Subcutaneous abdominal adipose tissue (tissue), 5 donors: Measurements from ENCODE around the gene TAS1R3.

Experiments
- H3K27ac ChIP-seq: one replicate; pipeline ENCODE4 v1.7.0; 2013; ENCODE audit warnings: low read depth, mild to moderate bottlenecking, inconsistent platforms, low read length, moderate library complexity
- H3K27me3 ChIP-seq, 5 donors: one replicate each; pipeline ENCODE4 v1.7.0; 2013; ENCODE audit warnings: low read length in 5 of 5, inconsistent platforms in 1 of 5; ENCODE audit not compliant: control insufficient read depth in 5 of 5, insufficient read depth in 4 of 5
- H3K36me3 ChIP-seq, 5 donors: one replicate each; pipeline ENCODE4 v1.7.0; 2013; ENCODE audit warnings: low read length in 5 of 5; ENCODE audit not compliant: control insufficient read depth in 5 of 5, insufficient read depth in 5 of 5
- H3K4me1 ChIP-seq, 5 donors: one replicate each; pipeline ENCODE4 v1.7.0; 2013; ENCODE audit warnings: low read length in 5 of 5, mild to moderate bottlenecking in 3 of 5, moderate library complexity in 1 of 5; ENCODE audit not compliant: control insufficient read depth in 5 of 5, insufficient read depth in 5 of 5
- H3K4me3 ChIP-seq, 5 donors: one replicate each; pipeline ENCODE4 v1.7.0; 2013; ENCODE audit warnings: low read length in 5 of 5, low read depth in 1 of 5
- H3K9ac ChIP-seq, 5 donors: one replicate each; pipeline ENCODE4 v1.7.0; 2013; ENCODE audit warnings: low read length in 5 of 5, mild to moderate bottlenecking in 4 of 5, moderate library complexity in 3 of 5
- H3K9me3 ChIP-seq, 5 donors: one replicate each; pipeline ENCODE4 v1.7.0; 2013; ENCODE audit warnings: low read length in 5 of 5; ENCODE audit not compliant: control insufficient read depth in 5 of 5
- donor health status: healthy.
- donor health status: healthy.
- donor health status: healthy.
- donor health status: healthy.
- donor health status: healthy.

Gene TAS1R3

GRCh38 chr1:1331068-1331965, at the start of gene TAS1R3:
Gene TAS1R3, plus strand, starts transcription at chr1:1331280. Its CDS starts 66 bp downstream, at chr1:1331346.
- no peak within 1 kb of the TSS for H3K4me3 ChIP-seq
- no peak within 1 kb of the TSS for H3K9ac ChIP-seq

GRCh38 chr1:1281533-1282321, 49.4 kb upstream of the TAS1R3 start:
- Histone ChIP-seq H3K27me3 (peaks cover 20 to 25% (median 22%) of the 10 kb centered on the region in 5 donors), H3K4me3 (no peak overlapping the region), H3K36me3 (no peaks in the 10 kb centered on the region), H3K4me1 (no peaks in the 10 kb centered on the region), H3K27ac (no peak overlapping the region), H3K9me3 (no peaks in the 10 kb centered on the region), H3K9ac (no peak overlapping the region)

More at GRCh38 chr1:1331068-1331965, at the start of gene TAS1R3:
- H3K9me3 ChIP-seq: no peaks in the 10 kb centered on the region
- peaks cover 0 to 38% (median 27%) of the 10 kb centered on the region in 5 donors for H3K36me3 ChIP-seq
- H3K27me3 ChIP-seq: peaks cover 0 to 4% (median 0%) of the 10 kb centered on the region in 5 donors
- H3K4me1 ChIP-seq: peaks cover 0 to 24% (median 19%) of the 10 kb centered on the region in 5 donors
- H3K27ac ChIP-seq: no peak within 1 kb of the TSS

GRCh38 chr1:1282998-1283397, 48.1 kb upstream of the TAS1R3 start:
- H3K9me3 ChIP-seq: no peaks in the 10 kb centered on the region
- no peak overlapping the region for H3K27ac ChIP-seq
- no peaks in the 10 kb centered on the region for H3K36me3 ChIP-seq
- H3K27me3 ChIP-seq: peaks cover 30 to 35% (median 31%) of the 10 kb centered on the region in 5 donors
- H3K4me3 ChIP-seq: no peak overlapping the region
- H3K9ac ChIP-seq: no peak overlapping the region
- no peaks in the 10 kb centered on the region for H3K4me1 ChIP-seq

- no peaks in the 10 kb centered on the region for H3K9me3 ChIP-seq
- no peak overlapping the region for H3K27ac ChIP-seq
- no peaks in the 10 kb centered on the region for H3K36me3 ChIP-seq
- H3K9ac ChIP-seq: no peak overlapping the region
- no peaks in the 10 kb centered on the region for H3K4me1 ChIP-seq
- peaks cover 30 to 38% (median 31%) of the 10 kb centered on the region in 5 donors for H3K27me3 ChIP-seq
- H3K4me3 ChIP-seq: no peak overlapping the region
Observed at GRCh38 chr1:1283821-1284220, 47.3 kb upstream of the TAS1R3 start.

GRCh38 chr1:1284221-1285101, 46.6 kb upstream of the TAS1R3 start:
- Histone ChIP-seq H3K4me1 (no peaks in the 10 kb centered on the region), H3K36me3 (no peaks in the 10 kb centered on the region), H3K27me3 (peaks cover 30 to 38% (median 31%) of the 10 kb centered on the region in 5 donors), H3K27ac (no peak overlapping the region), H3K9ac (no peak overlapping the region), H3K9me3 (no peaks in the 10 kb centered on the region), H3K4me3 (no peak overlapping the region)

- no peak overlapping the region for H3K4me3 ChIP-seq
- H3K36me3 ChIP-seq: no peaks in the 10 kb centered on the region
- no peak overlapping the region for H3K9ac ChIP-seq
Observed at GRCh38 chr1:1285102-1285571, 45.9 kb upstream of the TAS1R3 start.

GRCh38 chr1:1285611-1286311, 45.3 kb upstream of the TAS1R3 start:
- Histone ChIP-seq H3K36me3 (no peaks in the 10 kb centered on the region), H3K4me1 (no peaks in the 10 kb centered on the region), H3K27ac (no peak overlapping the region)

More at GRCh38 chr1:1285102-1285571, 45.9 kb upstream of the TAS1R3 start:
- Histone ChIP-seq H3K27me3 (peaks cover 30 to 38% (median 31%) of the 10 kb centered on the region in 5 donors), H3K9me3 (no peaks in the 10 kb centered on the region), H3K4me1 (no peaks in the 10 kb centered on the region), H3K27ac (no peak overlapping the region)

GRCh38 chr1:1286313-1287261, 44.5 kb upstream of the TAS1R3 start:
- H3K36me3 ChIP-seq: no peaks in the 10 kb centered on the region
- H3K27me3 ChIP-seq: peaks cover 30 to 38% (median 32%) of the 10 kb centered on the region in 5 donors
- no peak overlapping the region for H3K27ac ChIP-seq
- no peaks in the 10 kb centered on the region for H3K9me3 ChIP-seq
- H3K4me3 ChIP-seq: no peak overlapping the region
- peaks cover 0 to 6% (median 3%) of the 10 kb centered on the region in 5 donors for H3K4me1 ChIP-seq
- H3K9ac ChIP-seq: no peak overlapping the region

More at GRCh38 chr1:1285611-1286311, 45.3 kb upstream of the TAS1R3 start:
- Histone ChIP-seq H3K27me3 (peaks cover 30 to 38% (median 32%) of the 10 kb centered on the region in 5 donors), H3K4me3 (no peak overlapping the region), H3K9me3 (no peaks in the 10 kb centered on the region), H3K9ac (no peak overlapping the region)
